ENCODE measurements around the gene ZNF576.
"Not testable (repeated sequence)": the region's sequence is repeated elsewhere in the genome, so short reads cannot be mapped to it uniquely, and the experiment has no call there.

DNA sequence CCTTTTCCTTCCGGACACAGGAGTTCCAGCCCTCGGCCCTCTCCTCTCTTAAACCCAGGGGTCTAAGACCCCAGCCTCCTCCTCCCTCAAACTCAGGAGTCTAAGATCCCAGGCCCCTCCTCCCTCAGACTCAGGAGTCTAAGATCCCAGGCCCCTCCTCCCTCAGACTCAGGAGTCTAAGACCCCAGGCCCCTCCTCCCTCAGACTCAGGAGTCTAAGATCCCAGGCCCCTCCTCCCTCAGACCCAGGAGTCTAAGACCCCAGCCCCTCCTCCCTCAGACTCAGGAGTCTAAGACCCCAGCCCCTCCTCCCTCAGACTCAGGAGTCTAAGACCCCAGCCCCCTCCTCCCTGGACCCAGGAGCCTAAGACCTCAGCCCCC, 39.2 kb downstream of the ZNF576 start:
- TF ChIP-seq, protein P1, sequence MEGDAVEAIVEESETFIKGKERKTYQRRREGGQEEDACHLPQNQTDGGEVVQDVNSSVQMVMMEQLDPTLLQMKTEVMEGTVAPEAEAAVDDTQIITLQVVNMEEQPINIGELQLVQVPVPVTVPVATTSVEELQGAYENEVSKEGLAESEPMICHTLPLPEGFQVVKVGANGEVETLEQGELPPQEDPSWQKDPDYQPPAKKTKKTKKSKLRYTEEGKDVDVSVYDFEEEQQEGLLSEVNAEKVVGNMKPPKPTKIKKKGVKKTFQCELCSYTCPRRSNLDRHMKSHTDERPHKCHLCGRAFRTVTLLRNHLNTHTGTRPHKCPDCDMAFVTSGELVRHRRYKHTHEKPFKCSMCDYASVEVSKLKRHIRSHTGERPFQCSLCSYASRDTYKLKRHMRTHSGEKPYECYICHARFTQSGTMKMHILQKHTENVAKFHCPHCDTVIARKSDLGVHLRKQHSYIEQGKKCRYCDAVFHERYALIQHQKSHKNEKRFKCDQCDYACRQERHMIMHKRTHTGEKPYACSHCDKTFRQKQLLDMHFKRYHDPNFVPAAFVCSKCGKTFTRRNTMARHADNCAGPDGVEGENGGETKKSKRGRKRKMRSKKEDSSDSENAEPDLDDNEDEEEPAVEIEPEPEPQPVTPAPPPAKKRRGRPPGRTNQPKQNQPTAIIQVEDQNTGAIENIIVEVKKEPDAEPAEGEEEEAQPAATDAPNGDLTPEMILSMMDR (conservative IDR thresholded peaks at IDR 0.05 in 1 of 2, IDR thresholded peaks at IDR 0.05 in 1 of 2; ENCODE audit: extremely low read depth in 1 of 2, insufficient read depth in 1 of 2, low read depth in 1 of 2, low read length in 2 of 2), result not testable (repeated sequence)
- not testable (repeated sequence) for TF ChIP-seq EZH2 (IDR thresholded peaks at IDR 0.05; ENCODE audit: borderline replicate concordance, low read length)
